Astrocyte (in vitro differentiated cells and primary cell): ENCODE measurements around the gene TEX101.

Experiments
- CTCF ChIP-seq: IDR thresholded peaks from 2 replicates; pipeline ENCODE4 v1.5.1; 2011; ENCODE audit warnings: low read depth, mild to moderate bottlenecking, inconsistent platforms, low read length, moderate library complexity; ENCODE audit not compliant: insufficient read depth
- EZH2 ChIP-seq: IDR thresholded peaks from 2 replicates; pipeline ENCODE4 v1.6.1; 2012; ENCODE audit warnings: mild to moderate bottlenecking, low read length, inconsistent platforms; ENCODE audit not compliant: insufficient read depth

GRCh38 chr19:43412441-43412840 lies 2.2 kb upstream of the TEX101 start:
- no peak for TF ChIP-seq CTCF
- TF ChIP-seq EZH2: no peak
